H7 (cell line): Measurements from ENCODE around the gene EFCC1. TPM values are rescaled to one million over a fixed set of nuclear protein-coding genes. Genes with fewer than 3 reads are reported as not detected.

Experiments used
- DNase-seq: peaks from one replicate; pipeline ENCODE4 v3.0.0; 2012
- H3K27me3 ChIP-seq: 2 replicates; pipeline ENCODE4 v1.6.0; 2011; ENCODE audit warnings: mild to moderate bottlenecking, low read length; ENCODE audit not compliant: control insufficient read depth, insufficient read depth
- H3K36me3 ChIP-seq: replicated peaks from 2 replicates; pipeline ENCODE4 v1.5.1; 2011; ENCODE audit warnings: low read length; ENCODE audit not compliant: control insufficient read depth, insufficient read depth
- H3K4me3 ChIP-seq: 2 replicates; pipeline ENCODE4 v1.5.1; 2011; ENCODE audit warnings: low read depth, mild to moderate bottlenecking, control low read depth, low read length, moderate library complexity; ENCODE audit not compliant: insufficient read depth
- total RNA-seq: library from RNA; depleted of rRNA; stranded (reverse); fragments of >200 nt; shearing (Covaris generic); gene quantifications from 2 replicates; pipeline ENCODE4 v1.2.3, GENCODE V29; 2014

The EFCC1 gene
- total RNA-seq, 1 experiment from 2014 or later: 0.21 TPM

DNA sequence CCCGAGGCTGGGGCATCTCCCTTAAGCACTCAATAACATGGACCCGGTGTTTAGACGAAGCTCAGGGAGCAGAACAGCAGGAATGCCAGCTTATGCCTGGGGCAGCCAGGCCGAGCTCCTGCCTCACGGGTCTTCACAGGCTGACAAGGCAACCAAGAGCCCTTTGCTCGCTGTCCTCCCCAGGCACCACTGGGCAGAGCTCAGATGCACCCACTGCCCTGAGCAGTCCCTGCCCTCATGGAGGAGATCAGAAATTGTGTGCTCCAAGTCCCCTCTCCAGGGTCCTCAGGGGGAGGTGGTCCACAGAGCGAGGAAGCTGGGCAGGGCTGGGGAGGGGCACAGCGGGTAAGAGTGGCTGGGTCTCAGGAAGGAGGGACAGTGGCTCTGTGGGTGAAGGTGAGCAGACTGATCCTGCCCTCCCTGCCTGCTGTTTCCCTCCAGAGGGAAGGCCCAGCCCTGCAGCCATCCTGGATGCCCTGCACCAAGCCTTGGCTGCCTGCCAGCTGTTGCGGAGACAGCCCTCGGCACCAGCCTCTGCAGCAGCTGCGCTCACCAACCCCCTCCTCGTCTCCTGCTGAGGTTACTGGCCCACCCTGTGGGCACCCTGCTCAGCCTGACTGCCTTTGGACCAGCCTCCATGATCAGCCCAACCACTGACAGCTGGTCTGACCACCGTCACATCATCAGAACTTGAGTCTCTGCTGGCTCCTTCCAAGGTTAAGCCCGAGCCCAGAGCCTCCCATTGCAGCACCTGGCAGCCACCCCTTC lies 38.4 kb downstream of the EFCC1 start:
- Histone ChIP-seq H3K4me3 (no peak overlapping the region), H3K36me3 (no peaks in the 10 kb centered on the region), H3K27me3 (no peaks in the 10 kb centered on the region)
- DNase-seq: peak; percentile 51

DNA sequence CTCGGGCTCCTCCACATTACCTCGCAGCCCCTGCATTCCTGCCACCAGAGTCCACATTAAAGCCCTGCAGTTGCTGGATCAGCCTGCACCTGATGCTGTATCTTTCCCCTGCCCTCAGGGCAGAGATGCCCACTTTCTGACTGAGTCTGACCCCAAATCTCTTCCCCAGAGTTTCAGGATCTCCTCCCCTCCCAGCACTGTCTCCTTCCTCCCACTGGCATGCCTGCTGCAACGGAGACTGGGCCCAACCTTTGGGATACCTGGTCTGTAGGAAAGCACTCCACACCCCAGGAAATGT lies 38.9 kb downstream of the EFCC1 start:
- DNase-seq: peak; percentile 45
- Histone ChIP-seq H3K27me3 (no peaks in the 10 kb centered on the region), H3K36me3 (no peaks in the 10 kb centered on the region), H3K4me3 (no peak overlapping the region)

DNA sequence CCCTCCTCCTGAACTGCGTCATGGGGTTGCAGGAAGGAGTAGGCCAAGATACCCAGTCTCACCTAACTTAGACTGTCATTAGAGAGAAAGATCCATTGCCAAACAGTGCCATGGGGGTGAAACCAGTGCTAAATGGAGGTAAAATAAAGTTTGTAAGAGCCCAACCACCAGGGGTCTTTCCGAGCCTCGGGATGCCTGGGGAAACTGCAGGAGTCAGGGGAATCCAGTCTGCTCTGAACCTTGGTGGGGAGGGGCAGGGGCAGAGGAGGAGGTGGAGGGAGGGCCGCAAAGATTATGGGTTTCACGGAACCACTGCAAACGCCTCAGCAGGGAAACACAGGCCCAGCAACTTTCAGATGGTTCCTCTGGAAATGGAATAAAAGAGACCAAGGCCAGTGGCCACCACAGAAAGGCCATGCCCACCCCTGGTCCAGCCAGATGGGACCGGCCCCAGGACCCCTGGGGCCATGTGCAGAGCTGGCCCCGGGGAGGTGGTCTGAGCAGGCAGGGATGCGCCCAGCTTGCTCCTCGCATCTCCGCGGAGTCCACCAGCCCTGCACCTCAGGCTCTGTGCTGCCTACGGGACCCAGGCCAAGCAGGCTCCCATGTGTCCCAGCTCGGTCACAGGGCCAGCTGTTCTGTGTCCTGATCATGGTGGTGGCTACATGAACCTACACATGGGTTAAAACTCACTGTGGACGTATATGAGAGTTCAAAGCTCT lies 39.6 kb downstream of the EFCC1 start:
- H3K36me3 ChIP-seq: no peaks in the 10 kb centered on the region
- H3K27me3 ChIP-seq: no peaks in the 10 kb centered on the region
- peak; percentile 75 for DNase-seq
- H3K4me3 ChIP-seq: no peak overlapping the region

DNA sequence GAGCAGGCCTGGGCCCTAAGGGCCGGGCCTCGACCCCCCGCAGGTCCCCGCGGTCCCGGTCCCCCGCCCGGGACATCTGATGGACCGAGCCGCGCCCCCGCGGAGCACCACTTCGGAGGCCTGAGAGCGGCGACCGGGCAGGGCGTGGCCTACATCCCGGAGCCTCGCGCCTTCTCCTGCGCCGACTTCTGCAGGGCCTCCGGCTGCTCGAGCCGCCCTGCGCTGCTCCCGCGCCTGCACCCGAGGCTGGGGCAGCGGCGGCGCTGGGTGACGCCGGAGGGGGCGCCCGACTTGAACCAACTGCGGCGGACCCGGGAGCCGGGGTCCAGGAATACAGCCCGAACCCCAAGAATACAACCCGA lies 44.6 kb downstream of the EFCC1 start:
- Histone ChIP-seq H3K27me3 (no peaks in the 10 kb centered on the region), H3K4me3 (no peak overlapping the region), H3K36me3 (no peaks in the 10 kb centered on the region)
- peak; percentile 72 for DNase-seq

DNA sequence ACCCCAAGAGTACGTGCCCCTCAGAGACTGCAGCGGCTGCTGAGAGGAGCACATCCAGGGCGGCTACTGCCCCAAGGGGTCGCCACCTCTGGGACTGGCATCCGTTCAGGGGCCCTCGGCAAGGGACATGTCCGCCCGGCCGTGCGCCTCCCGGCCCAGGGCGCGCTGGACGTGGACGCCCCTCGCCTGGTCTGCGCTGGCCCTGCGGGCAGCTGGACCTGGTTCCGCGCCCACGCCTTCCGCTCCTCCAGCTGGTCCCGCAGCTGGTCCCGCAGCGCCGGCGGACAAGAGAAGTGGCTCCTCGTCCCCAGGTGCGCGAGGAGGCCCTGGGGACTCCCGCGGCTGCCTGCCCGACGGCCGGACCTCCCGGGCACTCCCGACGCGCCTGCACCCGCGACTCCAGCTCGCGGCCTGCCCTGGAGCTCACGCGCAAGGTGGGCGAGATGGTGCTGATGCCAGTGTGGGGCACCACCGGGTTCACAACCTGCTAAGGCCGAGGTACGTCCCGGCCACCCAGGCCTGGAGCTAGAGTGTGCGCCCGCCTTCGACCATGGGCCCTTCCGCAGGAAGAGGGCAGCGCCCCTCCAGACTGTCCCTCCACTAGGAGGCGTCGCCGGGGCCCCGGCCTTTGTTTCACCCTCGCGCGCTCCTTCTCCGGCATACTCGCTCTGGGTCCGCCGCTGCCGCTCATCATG lies 45.1 kb downstream of the EFCC1 start:
- H3K27me3 ChIP-seq: no peaks in the 10 kb centered on the region
- H3K4me3 ChIP-seq: no peak overlapping the region
- peak; percentile 91 for DNase-seq
- no peaks in the 10 kb centered on the region for H3K36me3 ChIP-seq

DNA sequence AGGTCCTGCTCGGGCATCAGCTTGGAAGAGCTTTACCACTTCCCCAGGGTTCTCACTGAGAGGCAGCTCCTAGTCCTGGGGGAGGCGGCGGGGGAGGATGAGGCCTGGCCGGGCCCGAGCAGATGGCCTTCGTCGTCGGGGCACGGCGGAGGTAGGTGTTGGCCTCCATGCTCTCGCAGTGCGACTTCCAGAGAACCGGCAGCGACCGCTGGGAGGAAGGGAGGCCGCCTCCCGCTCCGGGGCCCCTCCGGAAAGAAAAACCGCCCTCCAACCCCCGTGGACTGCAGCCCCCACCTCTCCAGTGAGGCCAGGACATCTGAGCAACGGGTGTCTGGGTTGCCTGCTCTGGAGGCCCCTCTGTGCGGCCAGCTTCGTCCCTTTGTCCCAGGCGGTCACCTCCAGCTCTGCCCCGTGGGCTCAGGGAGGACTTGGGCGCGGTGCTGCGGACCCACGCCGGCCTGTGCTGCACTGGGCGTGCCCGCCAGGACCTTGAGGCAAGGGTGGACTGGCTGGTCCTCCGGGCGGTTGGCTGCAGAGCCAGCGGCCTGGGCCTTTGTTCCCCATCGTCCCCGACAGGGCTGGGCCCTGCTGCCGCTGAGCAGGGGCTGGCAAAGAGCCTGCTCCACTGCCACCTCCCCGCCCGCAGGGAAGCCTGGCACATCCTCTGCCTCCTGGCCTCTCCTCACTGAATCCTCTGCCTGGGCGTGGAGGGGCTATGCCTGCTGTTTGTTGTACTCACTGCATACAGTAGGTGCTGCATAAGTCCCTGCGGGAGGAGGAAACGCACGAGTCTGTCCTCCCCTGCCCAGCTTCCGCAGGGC lies 45.8 kb downstream of the EFCC1 start:
- Histone ChIP-seq H3K36me3 (no peaks in the 10 kb centered on the region), H3K4me3 (no peak overlapping the region), H3K27me3 (no peaks in the 10 kb centered on the region)
- peak; percentile 64 for DNase-seq

DNA sequence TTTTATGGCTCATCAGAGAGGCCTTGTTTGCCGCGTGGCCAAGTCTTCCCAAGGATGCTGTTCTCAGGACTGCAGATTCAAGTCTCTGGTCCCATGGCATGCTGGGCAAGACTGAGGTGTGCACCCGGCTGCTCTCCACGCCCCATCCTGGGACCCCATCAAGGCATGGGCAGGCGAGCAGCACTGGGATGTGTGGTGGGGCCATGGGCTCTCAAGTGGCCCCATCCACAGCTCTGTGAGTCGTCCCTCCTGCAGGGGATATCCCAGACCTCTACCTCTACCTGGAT lies 46.4 kb downstream of the EFCC1 start:
- H3K36me3 ChIP-seq: no peaks in the 10 kb centered on the region
- DNase-seq: no peak
- H3K4me3 ChIP-seq: no peak overlapping the region
- H3K27me3 ChIP-seq: no peaks in the 10 kb centered on the region

DNA sequence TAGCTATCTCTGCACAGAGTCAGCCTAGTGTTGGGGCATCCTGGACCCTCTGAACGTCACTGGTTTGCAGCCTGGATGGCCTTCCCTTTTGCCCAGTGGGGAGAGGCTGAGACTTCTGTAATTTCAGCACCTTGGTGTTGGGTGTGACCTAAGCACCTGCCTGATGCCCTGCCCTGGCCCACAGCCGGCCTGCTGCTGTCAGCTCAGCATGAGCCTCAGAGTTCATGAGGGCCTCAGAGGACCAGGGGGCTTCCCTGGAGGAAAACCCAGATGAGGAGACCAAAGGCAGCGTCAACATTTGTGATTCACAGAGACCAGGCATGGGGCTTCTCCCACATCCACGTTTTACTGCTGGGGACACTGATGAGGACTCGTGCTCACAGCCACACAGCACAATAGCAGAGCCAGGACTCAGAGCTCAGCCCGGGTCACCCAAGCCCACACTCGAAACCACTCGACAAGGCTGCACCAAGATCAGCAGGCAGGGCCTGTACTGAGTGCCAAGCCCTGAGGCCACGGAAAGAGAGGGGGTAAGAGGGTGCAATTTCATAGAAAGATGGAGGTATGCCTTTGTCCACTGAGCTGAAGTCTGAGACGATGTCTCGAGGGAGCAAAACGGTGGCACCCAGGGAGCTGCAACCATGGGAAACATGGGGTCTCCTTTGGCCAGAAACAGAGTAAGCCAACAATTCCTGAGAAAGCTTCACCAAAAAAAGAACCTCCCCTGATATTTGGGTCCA lies 49.6 kb downstream of the EFCC1 start:
- Histone ChIP-seq H3K27me3 (no peaks in the 10 kb centered on the region), H3K4me3 (no peak overlapping the region), H3K36me3 (no peaks in the 10 kb centered on the region)
- no peak for DNase-seq

DNA sequence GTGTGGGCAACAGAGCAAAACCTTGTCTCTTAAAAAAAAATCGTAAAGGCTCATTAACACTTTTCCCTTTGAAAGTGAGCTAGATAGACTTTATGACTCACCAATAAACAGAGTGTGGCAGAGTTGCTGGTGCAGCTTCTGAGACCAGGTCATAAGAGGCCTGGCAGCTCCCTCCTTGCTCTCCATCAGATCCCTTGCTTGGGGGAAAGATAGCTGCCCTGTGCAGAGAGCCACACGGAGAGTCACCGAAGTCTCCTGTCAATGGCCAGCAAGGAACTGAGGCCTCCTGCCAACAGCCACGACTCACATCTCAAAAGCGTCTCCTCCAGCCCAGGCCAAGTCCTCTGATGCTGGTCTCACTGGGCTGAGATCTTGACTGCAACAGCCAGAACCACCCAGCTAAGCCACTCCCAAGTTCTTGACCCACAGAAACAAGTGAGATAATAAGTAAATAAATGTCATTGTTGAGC lies 50.8 kb downstream of the EFCC1 start:
- Histone ChIP-seq H3K4me3 (no peak overlapping the region), H3K36me3 (no peaks in the 10 kb centered on the region), H3K27me3 (no peaks in the 10 kb centered on the region)
- DNase-seq: no peak

DNA sequence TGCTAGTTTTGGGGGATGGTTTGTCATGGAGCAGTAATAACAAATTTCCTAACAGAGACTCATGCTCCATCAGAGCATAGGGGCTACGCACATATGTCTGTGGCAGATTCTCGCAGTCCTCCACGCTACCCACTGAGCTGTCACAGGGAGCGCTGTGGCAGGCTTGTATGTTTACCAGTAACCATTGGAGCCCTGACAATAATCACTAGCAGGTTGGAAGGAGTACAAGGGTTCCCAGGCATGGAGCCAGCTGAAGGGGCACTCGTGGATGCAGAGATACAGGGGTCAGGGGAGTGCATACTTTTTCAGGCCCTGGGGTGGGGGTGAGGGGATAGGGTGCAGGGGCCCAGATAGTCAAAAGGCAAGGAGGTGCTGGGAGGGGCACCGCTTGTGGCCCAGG lies 51.6 kb downstream of the EFCC1 start:
- no peak overlapping the region for H3K4me3 ChIP-seq
- no peaks in the 10 kb centered on the region for H3K36me3 ChIP-seq
- DNase-seq: no peak
- H3K27me3 ChIP-seq: no peaks in the 10 kb centered on the region

DNA sequence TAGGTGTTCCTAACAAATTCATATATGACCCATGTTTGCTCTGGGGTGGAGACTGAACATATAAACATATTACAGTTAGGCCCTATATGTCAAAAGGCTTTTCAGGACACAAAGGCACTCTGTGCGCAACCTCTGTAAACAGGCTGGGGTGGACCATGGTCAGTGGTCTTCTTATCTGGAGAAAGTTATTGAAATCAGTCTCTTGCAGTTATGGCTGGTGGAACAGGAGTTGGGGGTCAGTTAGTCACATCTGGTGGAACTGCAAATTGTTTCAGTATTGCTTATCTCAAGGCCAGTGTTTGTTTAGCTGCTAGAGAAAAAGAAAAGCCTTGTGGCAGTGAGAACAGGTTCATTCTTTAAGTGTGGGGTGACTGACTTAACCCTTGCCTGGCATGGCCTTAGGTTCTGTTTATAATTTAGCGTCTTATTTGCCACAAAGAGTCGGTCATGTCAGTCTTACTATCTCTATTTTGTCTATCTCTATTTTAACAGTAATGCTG lies 53.6 kb downstream of the EFCC1 start:
- DNase-seq: no peak
- Histone ChIP-seq H3K27me3 (no peaks in the 10 kb centered on the region), H3K4me3 (no peak overlapping the region), H3K36me3 (no peaks in the 10 kb centered on the region)

DNA sequence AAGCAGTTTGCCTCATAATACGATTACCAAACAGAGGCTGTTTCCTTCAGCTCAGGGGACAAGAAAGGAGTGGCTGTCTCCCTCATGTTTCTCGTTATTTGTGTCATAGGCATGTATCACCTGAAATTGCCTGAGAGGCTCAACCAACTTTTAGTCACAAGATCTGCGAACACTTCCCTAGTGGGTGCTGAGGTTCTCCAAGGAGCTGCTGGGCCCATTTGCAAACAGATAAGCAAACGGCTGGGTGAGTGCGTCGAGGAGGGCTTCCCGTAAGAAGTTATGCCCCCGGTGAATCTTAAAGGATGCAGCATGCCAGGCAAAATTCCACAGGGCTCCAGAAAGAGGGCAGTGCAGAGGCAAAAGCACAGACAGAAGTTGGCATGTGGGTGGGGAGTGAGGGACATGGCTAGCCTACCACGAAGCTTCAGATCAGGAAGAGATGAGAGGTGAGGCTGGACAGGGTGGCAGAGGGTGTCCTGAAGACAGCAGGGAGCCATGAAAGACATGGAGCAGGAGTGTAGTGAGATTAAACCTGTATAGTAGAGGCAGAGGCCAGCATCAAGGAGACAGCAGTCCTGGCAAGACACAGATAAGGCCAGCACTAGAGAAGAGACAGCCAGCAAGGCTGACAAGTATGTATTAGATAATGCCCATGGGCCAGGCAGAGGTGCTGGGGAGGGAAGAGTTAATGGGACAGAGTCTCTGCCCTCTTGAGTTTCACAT lies 55.5 kb downstream of the EFCC1 start:
- no peaks in the 10 kb centered on the region for H3K27me3 ChIP-seq
- H3K36me3 ChIP-seq: no peaks in the 10 kb centered on the region
- H3K4me3 ChIP-seq: no peak overlapping the region
- DNase-seq: no peak

DNA sequence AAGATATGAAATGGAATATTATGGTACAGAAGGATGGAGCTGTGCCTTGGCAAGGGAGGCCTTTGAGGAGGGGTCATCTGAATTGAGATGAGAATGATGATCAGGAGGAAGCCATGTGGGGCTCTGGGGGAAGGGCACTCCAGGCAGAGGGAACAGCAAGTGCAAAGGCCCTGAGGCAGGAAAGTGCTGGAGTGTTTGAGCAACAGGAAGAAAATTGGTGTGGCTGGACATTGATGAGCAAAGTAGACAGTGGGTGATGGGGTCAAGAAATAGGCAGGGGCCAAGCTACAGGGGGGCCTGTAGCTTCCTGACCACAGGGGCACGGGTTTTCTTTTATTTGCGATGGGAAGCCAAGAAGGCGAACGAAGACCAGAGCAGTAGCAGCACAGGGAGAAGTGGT lies 56.1 kb downstream of the EFCC1 start:
- no peaks in the 10 kb centered on the region for H3K27me3 ChIP-seq
- no peak for DNase-seq
- no peaks in the 10 kb centered on the region for H3K36me3 ChIP-seq
- H3K4me3 ChIP-seq: no peak overlapping the region
